Right renal cortex interstitium (tissue), 3 donors: ENCODE measurements around the gene CC2D1B. TPM values are rescaled to one million over a fixed set of nuclear protein-coding genes. Genes with fewer than 3 reads are reported as not detected.

ENCODE experiments used
- DNase-seq, 3 donors: peaks; one replicate each; pipeline ENCODE4 v3.0.0-alpha.2; 2013; ENCODE audit warnings: low read depth in 3 of 3, low spot score in 2 of 3
- polyA plus RNA-seq, 3 donors: library from polyadenylated mRNA; unstranded; fragments of 120-200 nt; gene quantifications; one replicate each; pipeline ENCODE4 v1.2.1, GENCODE V29; 2013; ENCODE audit not compliant: insufficient read length in 3 of 3

CC2D1B gene
- polyA plus RNA-seq, 3 donors: 23.8 to 43.4 (median 26.2) TPM

- no peak for DNase-seq
Observed at GRCh38 chr1:52306227-52307006, 59.6 kb downstream of the CC2D1B start.

- no peak for DNase-seq
Observed at GRCh38 chr1:52305417-52306226, 60.4 kb downstream of the CC2D1B start.

Other genes starting within 250 kb of the CC2D1B start
- gene ZFYVE9, start 224.1 kb downstream of the CC2D1B start, polyA plus RNA-seq: 10 to 100 TPM; 36.9 to 40.9 (median 39.5) TPM
- gene ORC1, start 38.2 kb upstream of the CC2D1B start, polyA plus RNA-seq: 1 to 10 TPM; 6.8 to 8.2 (median 7.4) TPM
- gene PRPF38A, start 38.4 kb upstream of the CC2D1B start, polyA plus RNA-seq: 10 to 100 TPM; 80.5 to 87.4 (median 84.9) TPM
- 10 to 100 TPM; 75.6 to 82.4 (median 77.5) TPM for gene TUT4, start 186.9 kb upstream of the CC2D1B start, polyA plus RNA-seq
- 10 to 100 TPM; 68.0 to 81.3 (median 68.5) TPM for gene GPX7, start 236.2 kb upstream of the CC2D1B start, polyA plus RNA-seq